ENCODE measurements around the gene KDM3A.

KDM3A gene

GRCh38 chr2:86453836-86454235 is 12.7 kb downstream of the KDM3A start:
- DNase-seq (ENCODE audit: extremely low spot score): no peak
- ChIA-PET CTCF (no interaction called here), POLR2A (no interaction called here)
- no peak for TF ChIP-seq FOXA1 (IDR thresholded peaks at IDR 0.05)
- TF ChIP-seq TARDBP (IDR thresholded peaks at IDR 0.05): no peak
- TF ChIP-seq CTBP1 (IDR thresholded peaks at IDR 0.05; ENCODE audit: borderline replicate concordance): no peak
- TF ChIP-seq FOXM1 (IDR thresholded peaks at IDR 0.05; ENCODE audit: borderline replicate concordance): no peak
- no peak for TF ChIP-seq SUZ12 (IDR thresholded peaks at IDR 0.05)
- TF ChIP-seq PKNOX1 (IDR thresholded peaks at IDR 0.05): no peak
- TF ChIP-seq HDGF (IDR thresholded peaks at IDR 0.05; ENCODE audit: borderline replicate concordance): no peak

GRCh38 chr2:86454238-86454637 is 13.1 kb downstream of the KDM3A start:
- no peak for DNase-seq (ENCODE audit: extremely low spot score)
- ChIA-PET POLR2A (no interaction called here), CTCF (no interaction called here)
- TF ChIP-seq FOXK2 (IDR thresholded peaks at IDR 0.05) (no peak), BHLHE40 (IDR thresholded peaks at IDR 0.05; ENCODE audit: borderline replicate concordance) (no peak), L3MBTL2 (conservative IDR thresholded peaks at IDR 0.05) (no peak), PKNOX1 (IDR thresholded peaks at IDR 0.05) (no peak), FOXM1 (IDR thresholded peaks at IDR 0.05; ENCODE audit: borderline replicate concordance) (no peak), SP1 (IDR thresholded peaks at IDR 0.05) (no peak), LEF1 (IDR thresholded peaks at IDR 0.05; ENCODE audit: borderline replicate concordance) (no peak), SUZ12 (IDR thresholded peaks at IDR 0.05) (no peak), ELF4 (IDR thresholded peaks at IDR 0.05) (no peak), FOXA1 (IDR thresholded peaks at IDR 0.05) (no peak), NFRKB (IDR thresholded peaks at IDR 0.05) (no peak), ARNT (IDR thresholded peaks at IDR 0.05) (no peak), CTBP1 (IDR thresholded peaks at IDR 0.05; ENCODE audit: borderline replicate concordance) (no peak), TARDBP (IDR thresholded peaks at IDR 0.05) (no peak), ZNF384 (IDR thresholded peaks at IDR 0.05) (no peak)

GRCh38 chr2:86455181-86455580 is 14.0 kb downstream of the KDM3A start:
- ChIA-PET POLR2A (no interaction called here), CTCF (no interaction called here)
- DNase-seq (ENCODE audit: extremely low spot score): no peak
- TF ChIP-seq ELF4 (IDR thresholded peaks at IDR 0.05): no peak
- TF ChIP-seq FOXA1 (IDR thresholded peaks at IDR 0.05): no peak
- no peak for TF ChIP-seq ARNT (IDR thresholded peaks at IDR 0.05)
- TF ChIP-seq L3MBTL2 (conservative IDR thresholded peaks at IDR 0.05): no peak
- TF ChIP-seq PKNOX1 (IDR thresholded peaks at IDR 0.05): no peak
- TF ChIP-seq BHLHE40 (IDR thresholded peaks at IDR 0.05; ENCODE audit: borderline replicate concordance): no peak
- no peak for TF ChIP-seq ZNF384 (IDR thresholded peaks at IDR 0.05)
- no peak for TF ChIP-seq SUZ12 (IDR thresholded peaks at IDR 0.05)
- TF ChIP-seq LEF1 (IDR thresholded peaks at IDR 0.05; ENCODE audit: borderline replicate concordance): no peak
- TF ChIP-seq FOXM1 (IDR thresholded peaks at IDR 0.05; ENCODE audit: borderline replicate concordance): no peak
- no peak for TF ChIP-seq CTBP1 (IDR thresholded peaks at IDR 0.05; ENCODE audit: borderline replicate concordance)
- no peak for TF ChIP-seq HDGF (IDR thresholded peaks at IDR 0.05; ENCODE audit: borderline replicate concordance)
- TF ChIP-seq TARDBP (IDR thresholded peaks at IDR 0.05): no peak
- no peak for TF ChIP-seq FOXK2 (IDR thresholded peaks at IDR 0.05)
- TF ChIP-seq NFRKB (IDR thresholded peaks at IDR 0.05): no peak
- no peak for TF ChIP-seq SP1 (IDR thresholded peaks at IDR 0.05)

- no peak for DNase-seq (ENCODE audit: extremely low spot score)
- POLR2A ChIA-PET: no interaction called here
- CTCF ChIA-PET: no interaction called here
- TF ChIP-seq PKNOX1 (IDR thresholded peaks at IDR 0.05) (peak; percentile 66; the same call in 1 of the 2 replicates), HDGF (IDR thresholded peaks at IDR 0.05; ENCODE audit: borderline replicate concordance) (no peak)
These were observed 20.0 kb downstream of the KDM3A start for GRCh38 chr2:86461042-86461743.

- ChIA-PET CTCF (no interaction called here), POLR2A (no interaction called here)
- DNase-seq (ENCODE audit: extremely low spot score): no peak
- TF ChIP-seq NFRKB (IDR thresholded peaks at IDR 0.05) (no peak), HDGF (IDR thresholded peaks at IDR 0.05; ENCODE audit: borderline replicate concordance) (no peak), L3MBTL2 (conservative IDR thresholded peaks at IDR 0.05) (no peak), LEF1 (IDR thresholded peaks at IDR 0.05; ENCODE audit: borderline replicate concordance) (no peak), ZNF384 (IDR thresholded peaks at IDR 0.05) (no peak), PKNOX1 (IDR thresholded peaks at IDR 0.05) (no peak), CTBP1 (IDR thresholded peaks at IDR 0.05; ENCODE audit: borderline replicate concordance) (no peak), FOXA1 (IDR thresholded peaks at IDR 0.05) (no peak), FOXM1 (IDR thresholded peaks at IDR 0.05; ENCODE audit: borderline replicate concordance) (no peak), FOXK2 (IDR thresholded peaks at IDR 0.05) (no peak), ELF4 (IDR thresholded peaks at IDR 0.05) (no peak)
These were observed 23.5 kb downstream of the KDM3A start for GRCh38 chr2:86464652-86465051.

Data from HEK293T (cell line).